Measurements from ENCODE around the gene TSC1. TPM values are rescaled to one million over a fixed set of nuclear protein-coding genes. Genes with fewer than 3 reads are reported as not detected.

Gene TSC1
- total and polyA plus RNA-seq, 2 experiments from 2014 or later = 18.8 to 22.4 TPM

GRCh38 chr9:132842124-132843044 lies 102.0 kb downstream of the TSC1 start:
- no peak overlapping the region for H3K4me2 ChIP-seq (ENCODE audit: unreplicated experiment)

More at GRCh38 chr9:132842124-132843044, 102.0 kb downstream of the TSC1 start:
- no peaks in the 10 kb centered on the region for H3F3A ChIP-seq (ENCODE audit: insufficient read depth)
- H2AFZ ChIP-seq = no peak overlapping the region
- H3K9me2 ChIP-seq (ENCODE audit: insufficient read depth) = no peaks in the 10 kb centered on the region
- no peaks in the 10 kb centered on the region for H3K79me2 ChIP-seq (ENCODE audit: insufficient read depth)
- no peaks in the 10 kb centered on the region; the same call in 1 of the 2 replicates for H3K27me3 ChIP-seq (replicated peaks; ENCODE audit: insufficient read depth)
- H3K4me1 ChIP-seq (ENCODE audit: insufficient read depth) = no peaks in the 10 kb centered on the region
- no peak for DNase-seq
- H3K27ac ChIP-seq = no peak overlapping the region
- H3K4me3 ChIP-seq = no peak overlapping the region
- 67 to 79% methylated on average over 5 of the region's 5 CpGs for WGBS, 2 experiments (ENCODE audit: low coverage in 1 of 2, low lambda C conversion rate in 2 of 2, missing lambda C conversion rate in 2 of 2)
- in situ Hi-C loops (cut with MboI) = no loop called here
- no peak for TF ChIP-seq EZH2 (IDR thresholded peaks at IDR 0.05; ENCODE audit: insufficient read depth, poor library complexity, severe bottlenecking)
- TF ChIP-seq EZH2phosphoT487 (IDR thresholded peaks at IDR 0.05; ENCODE audit: insufficient read depth, low read depth) = no peak
- H3K9me3 ChIP-seq (ENCODE audit: low read depth) = no peaks in the 10 kb centered on the region
- H4K20me1 ChIP-seq (ENCODE audit: insufficient read depth) = no peaks in the 10 kb centered on the region
- H3K9ac ChIP-seq = no peak overlapping the region
- H3K36me3 ChIP-seq (ENCODE audit: low read depth) = no peaks in the 10 kb centered on the region

Small RNA genes within 50 kb of the gene (microRNA-seq; reads per million reads assigned to microRNA genes)
- gene MIR548AW (ENCODE audit: borderline number of aligned reads) = not detected

Small RNA genes within 50 kb of the gene (small RNA-seq; reads per million reads assigned to genes)
- not detected for gene AL593851.1 (ENCODE audit: low read depth, low replicate concordance)
- gene MIR548AW (ENCODE audit: low read depth, low replicate concordance) = not detected
- gene RNU7-21P (ENCODE audit: low read depth, low replicate concordance) = not detected

Other genes with a start within 250 kb of the TSC1 start
- gene AK8, start 66.3 kb downstream of the TSC1 start, total RNA-seq (2014; rRNA removed; shearing (Covaris generic)) = 0.32 and 1.0 TPM in 2 replicates
- gene AK8, start 66.3 kb downstream of the TSC1 start, polyA plus RNA-seq (2016; fragmentation: Nextera tagmentation; extraction: Ambion mirVana) = 0.22 and 0.89 TPM in 2 replicates
- gene SPACA9, start 65.7 kb downstream of the TSC1 start, total RNA-seq (2014; rRNA removed; shearing (Covaris generic)) = 2.3 and 6.2 TPM in 2 replicates
- 9.8 and 10.4 TPM in 2 replicates for gene SPACA9, start 65.7 kb downstream of the TSC1 start, polyA plus RNA-seq (2016; fragmentation: Nextera tagmentation; extraction: Ambion mirVana)
- gene GFI1B, start 34.1 kb upstream of the TSC1 start, total RNA-seq (2014; rRNA removed; shearing (Covaris generic)) = not detected in 2 replicates
- gene GFI1B, start 34.1 kb upstream of the TSC1 start, polyA plus RNA-seq (2016; fragmentation: Nextera tagmentation; extraction: Ambion mirVana) = not detected in 2 replicates
- gene GTF3C5, start 86.4 kb upstream of the TSC1 start, total RNA-seq (2014; rRNA removed; shearing (Covaris generic)) = 33.6 and 40.1 TPM in 2 replicates
- 33.5 and 34.4 TPM in 2 replicates for gene GTF3C5, start 86.4 kb upstream of the TSC1 start, polyA plus RNA-seq (2016; fragmentation: Nextera tagmentation; extraction: Ambion mirVana)
- 0.22 TPM in 1 of 2 replicates, not detected in the other for gene CEL, start 117.4 kb upstream of the TSC1 start, total RNA-seq (2014; rRNA removed; shearing (Covaris generic))
- 0.13 TPM in 1 of 2 replicates, not detected in the other for gene CEL, start 117.4 kb upstream of the TSC1 start, polyA plus RNA-seq (2016; fragmentation: Nextera tagmentation; extraction: Ambion mirVana)
- 21.7 and 51.7 TPM in 2 replicates for gene RALGDS, start 176.6 kb upstream of the TSC1 start, total RNA-seq (2014; rRNA removed; shearing (Covaris generic))
- 8.5 and 8.9 TPM in 2 replicates for gene RALGDS, start 176.6 kb upstream of the TSC1 start, polyA plus RNA-seq (2016; fragmentation: Nextera tagmentation; extraction: Ambion mirVana)
- 2.7 and 3.1 TPM in 2 replicates for gene GBGT1, start 219.3 kb upstream of the TSC1 start, total RNA-seq (2014; rRNA removed; shearing (Covaris generic))
- gene GBGT1, start 219.3 kb upstream of the TSC1 start, polyA plus RNA-seq (2016; fragmentation: Nextera tagmentation; extraction: Ambion mirVana) = 0.95 and 1.3 TPM in 2 replicates

Measured in GM23248 (cell line).